ENCODE measurements around the gene KDM8. TPM values are rescaled to one million over a fixed set of nuclear protein-coding genes. Genes with fewer than 3 reads are reported as not detected.

KDM8 gene
- polyA plus RNA-seq, 1 of the 3 experiments (the other 2 are of a cell fraction) = 3.3 TPM

DNA sequence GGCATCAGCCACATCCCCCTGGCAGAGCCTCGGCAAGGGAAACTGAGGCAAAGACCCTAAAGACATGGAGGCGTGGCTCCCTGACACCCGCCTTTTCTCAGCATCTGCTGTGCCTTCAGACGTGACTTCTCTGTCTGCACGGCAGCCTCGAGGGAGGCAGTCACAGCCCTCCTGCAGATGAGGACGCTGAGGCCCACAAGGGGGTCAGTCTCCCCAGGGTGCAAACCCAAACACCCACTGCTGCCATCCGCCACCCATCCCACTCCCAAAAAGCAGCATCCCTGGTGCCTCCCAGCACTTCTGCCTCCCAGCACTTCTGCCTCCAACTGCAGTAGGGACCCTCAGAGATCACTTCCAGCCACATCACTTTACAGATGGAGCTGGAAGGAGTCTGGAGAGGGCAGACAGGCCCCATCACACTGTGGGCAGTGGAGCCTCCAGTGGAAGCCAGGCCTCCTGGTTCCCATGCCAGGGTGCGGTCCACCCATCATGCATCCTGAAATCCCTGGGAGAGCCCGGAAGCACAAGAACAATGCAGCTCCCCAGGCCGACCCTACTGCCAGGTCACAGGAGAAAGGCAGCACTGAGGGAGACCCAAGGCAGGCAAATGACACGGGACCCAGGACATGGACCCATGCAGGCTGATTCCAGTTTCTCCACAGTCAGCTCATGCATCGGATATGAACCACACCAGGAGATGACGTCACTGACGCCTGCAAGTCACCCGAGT, 23.8 kb downstream of the KDM8 start:
- Histone ChIP-seq H3K4me1 (ENCODE audit: control insufficient read depth in 1 of 2, insufficient read depth in 2 of 2, low read depth in 1 of 2, low read length in 1 of 2) (peaks cover 0 to 15% of the 10 kb centered on the region in 2 experiments; a peak in 1 of 4 replicates), H3K4me2 (no peak overlapping the region), H3K9me3 (no peaks in the 10 kb centered on the region), H3F3A (replicated peaks; ENCODE audit: insufficient read depth) (no peaks in the 10 kb centered on the region), H3K79me2 (ENCODE audit: insufficient read depth) (no peaks in the 10 kb centered on the region), H3K4me3 (ENCODE audit: low read depth in 2 of 2, low read length in 1 of 2) (no peak overlapping the region), H3K36me3 (replicated peaks in 1 of 2; ENCODE audit: control insufficient read depth in 1 of 2, insufficient read depth in 2 of 2, low read length in 1 of 2) (peaks cover 0 to 26% of the 10 kb centered on the region in 2 experiments), H3K27me3 (ENCODE audit: insufficient read depth) (no peaks in the 10 kb centered on the region), H2AFZ (ENCODE audit: low read depth) (no peak overlapping the region), H3K9me2 (no peaks in the 10 kb centered on the region), H3K9ac (no peak overlapping the region), H3K27ac (ENCODE audit: low read depth in 2 of 2, low read length in 1 of 2) (no peak overlapping the region), H4K20me1 (ENCODE audit: insufficient read depth) (no peaks in the 10 kb centered on the region)
- TF ChIP-seq, protein P1, sequence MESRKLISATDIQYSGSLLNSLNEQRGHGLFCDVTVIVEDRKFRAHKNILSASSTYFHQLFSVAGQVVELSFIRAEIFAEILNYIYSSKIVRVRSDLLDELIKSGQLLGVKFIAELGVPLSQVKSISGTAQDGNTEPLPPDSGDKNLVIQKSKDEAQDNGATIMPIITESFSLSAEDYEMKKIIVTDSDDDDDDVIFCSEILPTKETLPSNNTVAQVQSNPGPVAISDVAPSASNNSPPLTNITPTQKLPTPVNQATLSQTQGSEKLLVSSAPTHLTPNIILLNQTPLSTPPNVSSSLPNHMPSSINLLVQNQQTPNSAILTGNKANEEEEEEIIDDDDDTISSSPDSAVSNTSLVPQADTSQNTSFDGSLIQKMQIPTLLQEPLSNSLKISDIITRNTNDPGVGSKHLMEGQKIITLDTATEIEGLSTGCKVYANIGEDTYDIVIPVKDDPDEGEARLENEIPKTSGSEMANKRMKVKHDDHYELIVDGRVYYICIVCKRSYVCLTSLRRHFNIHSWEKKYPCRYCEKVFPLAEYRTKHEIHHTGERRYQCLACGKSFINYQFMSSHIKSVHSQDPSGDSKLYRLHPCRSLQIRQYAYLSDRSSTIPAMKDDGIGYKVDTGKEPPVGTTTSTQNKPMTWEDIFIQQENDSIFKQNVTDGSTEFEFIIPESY (IDR thresholded peaks at IDR 0.05; ENCODE audit: borderline replicate concordance, low read depth) = no peak
- TF ChIP-seq, protein P2, sequence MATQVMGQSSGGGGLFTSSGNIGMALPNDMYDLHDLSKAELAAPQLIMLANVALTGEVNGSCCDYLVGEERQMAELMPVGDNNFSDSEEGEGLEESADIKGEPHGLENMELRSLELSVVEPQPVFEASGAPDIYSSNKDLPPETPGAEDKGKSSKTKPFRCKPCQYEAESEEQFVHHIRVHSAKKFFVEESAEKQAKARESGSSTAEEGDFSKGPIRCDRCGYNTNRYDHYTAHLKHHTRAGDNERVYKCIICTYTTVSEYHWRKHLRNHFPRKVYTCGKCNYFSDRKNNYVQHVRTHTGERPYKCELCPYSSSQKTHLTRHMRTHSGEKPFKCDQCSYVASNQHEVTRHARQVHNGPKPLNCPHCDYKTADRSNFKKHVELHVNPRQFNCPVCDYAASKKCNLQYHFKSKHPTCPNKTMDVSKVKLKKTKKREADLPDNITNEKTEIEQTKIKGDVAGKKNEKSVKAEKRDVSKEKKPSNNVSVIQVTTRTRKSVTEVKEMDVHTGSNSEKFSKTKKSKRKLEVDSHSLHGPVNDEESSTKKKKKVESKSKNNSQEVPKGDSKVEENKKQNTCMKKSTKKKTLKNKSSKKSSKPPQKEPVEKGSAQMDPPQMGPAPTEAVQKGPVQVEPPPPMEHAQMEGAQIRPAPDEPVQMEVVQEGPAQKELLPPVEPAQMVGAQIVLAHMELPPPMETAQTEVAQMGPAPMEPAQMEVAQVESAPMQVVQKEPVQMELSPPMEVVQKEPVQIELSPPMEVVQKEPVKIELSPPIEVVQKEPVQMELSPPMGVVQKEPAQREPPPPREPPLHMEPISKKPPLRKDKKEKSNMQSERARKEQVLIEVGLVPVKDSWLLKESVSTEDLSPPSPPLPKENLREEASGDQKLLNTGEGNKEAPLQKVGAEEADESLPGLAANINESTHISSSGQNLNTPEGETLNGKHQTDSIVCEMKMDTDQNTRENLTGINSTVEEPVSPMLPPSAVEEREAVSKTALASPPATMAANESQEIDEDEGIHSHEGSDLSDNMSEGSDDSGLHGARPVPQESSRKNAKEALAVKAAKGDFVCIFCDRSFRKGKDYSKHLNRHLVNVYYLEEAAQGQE (IDR thresholded peaks at IDR 0.05; ENCODE audit: low read depth, low read length) = no peak
- 95% methylated on average over 9 of the region's 16 CpGs for WGBS (ENCODE audit: low lambda C conversion rate)
- ChIA-PET CTCF (interaction anchor here (0.7 to 0.8 kb wide), 2 partner anchors 48 to 120 kb away, joined by 3 read pairs; no protein-coding TSS in a partner anchor), POLR2A (no interaction called here)
- no peak for DNase-seq

DNA sequence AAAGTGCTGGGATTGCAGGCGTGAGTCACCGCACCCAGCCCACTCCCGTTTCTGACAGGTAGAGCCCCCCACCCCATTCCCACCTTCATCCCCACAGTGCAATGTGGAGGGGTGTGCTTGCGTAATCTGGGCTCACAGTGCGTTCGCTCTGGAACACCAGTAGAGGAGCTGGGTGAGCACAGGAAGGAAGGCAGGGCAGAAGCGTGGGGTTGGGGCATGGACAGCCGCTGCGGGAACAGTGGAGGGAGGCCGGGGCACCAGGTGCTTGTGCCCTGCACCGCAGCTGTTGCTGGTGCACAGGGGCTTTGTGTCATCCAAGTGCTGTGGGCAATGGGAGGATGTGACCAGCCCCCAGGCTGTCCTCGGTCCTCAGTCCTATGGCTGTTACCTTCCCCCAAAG, 24.7 kb downstream of the KDM8 start:
- no peak for DNase-seq
- CTCF ChIA-PET = interaction anchor here (0.8 kb wide), 2 partner anchors 49 to 147 kb away, joined by 3 read pairs; no protein-coding TSS in a partner anchor

More for the DNA sequence above, 24.7 kb downstream of the KDM8 start:
- Histone ChIP-seq H2AFZ (ENCODE audit: low read depth) (no peak overlapping the region), H3K27ac (ENCODE audit: low read depth in 2 of 2, low read length in 1 of 2) (no peak overlapping the region), H3K79me2 (ENCODE audit: insufficient read depth) (no peaks in the 10 kb centered on the region), H3K9ac (no peak overlapping the region), H4K20me1 (ENCODE audit: insufficient read depth) (no peaks in the 10 kb centered on the region), H3F3A (replicated peaks; ENCODE audit: insufficient read depth) (no peaks in the 10 kb centered on the region), H3K4me1 (ENCODE audit: control insufficient read depth in 1 of 2, insufficient read depth in 2 of 2, low read depth in 1 of 2, low read length in 1 of 2) (peaks cover 0 to 6% of the 10 kb centered on the region in 2 experiments; a peak in 1 of 4 replicates), H3K4me2 (no peak overlapping the region), H3K36me3 (replicated peaks in 1 of 2; ENCODE audit: control insufficient read depth in 1 of 2, insufficient read depth in 2 of 2, low read length in 1 of 2) (peaks cover 0 to 35% of the 10 kb centered on the region in 2 experiments), H3K9me2 (no peaks in the 10 kb centered on the region), H3K4me3 (ENCODE audit: low read depth in 2 of 2, low read length in 1 of 2) (no peak overlapping the region), H3K9me3 (no peaks in the 10 kb centered on the region), H3K27me3 (ENCODE audit: insufficient read depth) (no peaks in the 10 kb centered on the region)
- POLR2A ChIA-PET = no interaction called here
- 92% methylated on average over 11 of the region's 12 CpGs for WGBS (ENCODE audit: low lambda C conversion rate)
- no peak for TF ChIP-seq USF2 (IDR thresholded peaks at IDR 0.05; ENCODE audit: borderline replicate concordance, low read depth, low read length)
- no peak for TF ChIP-seq MXI1 (IDR thresholded peaks at IDR 0.05; ENCODE audit: low read depth, low read length)
- no peak for TF ChIP-seq FOXM1 (IDR thresholded peaks at IDR 0.05; ENCODE audit: low read depth)
- TF ChIP-seq POLR2AphosphoS5 (IDR thresholded peaks at IDR 0.05; ENCODE audit: low read depth, low read length) = no peak
- TF ChIP-seq NFIC (IDR thresholded peaks at IDR 0.05; ENCODE audit: borderline replicate concordance) = no peak
- no peak for TF ChIP-seq USF1 (IDR thresholded peaks at IDR 0.05; ENCODE audit: borderline replicate concordance, low read depth)
- no peak for TF ChIP-seq PBX3 (IDR thresholded peaks at IDR 0.05)
- TF ChIP-seq ELF1 (IDR thresholded peaks at IDR 0.05) = no peak
- no peak for TF ChIP-seq MAX (IDR thresholded peaks at IDR 0.05; ENCODE audit: low read depth)
- no peak for TF ChIP-seq GATA2 (CRISPR knock-in tag; IDR thresholded peaks at IDR 0.05)
